HS-5 (cell line): ENCODE results near the gene IL16.
"Not testable (repeated sequence)": the region's sequence is repeated elsewhere in the genome, so short reads cannot be mapped to it uniquely, and the experiment has no call there.

ENCODE experiments used
- DNase-seq: peaks from one replicate; pipeline ENCODE4 v3.0.0-alpha.2; 2012; ENCODE audit warnings: low read depth

The IL16 gene

GRCh38 chr15:81314378-81314777 is 117.7 kb downstream of the IL16 start:
- no peak for DNase-seq

- no peak for DNase-seq
These were observed 118.9 kb downstream of the IL16 start for GRCh38 chr15:81315452-81316175.

GRCh38 chr15:81316267-81316666 is 119.6 kb downstream of the IL16 start:
- no peak for DNase-seq

- DNase-seq: no peak
These were observed 121.0 kb downstream of the IL16 start for GRCh38 chr15:81317642-81318017.

GRCh38 chr15:81321667-81322066 is 125.0 kb downstream of the IL16 start:
- DNase-seq: no peak

- no peak for DNase-seq
These were observed 126.1 kb downstream of the IL16 start for GRCh38 chr15:81322676-81323253.

GRCh38 chr15:81323559-81323943 is 126.9 kb downstream of the IL16 start:
- DNase-seq: no peak

- DNase-seq: peak; percentile 79
These were observed 127.5 kb downstream of the IL16 start, which contains the start of gene STARD5 for GRCh38 chr15:81323944-81324881. TSS of gene STARD5 (minus strand) at chr15:81324141. CDS start at chr15:81324099, 42 bp downstream.

GRCh38 chr15:81326466-81327212 is 130.0 kb downstream of the IL16 start:
- no peak for DNase-seq

- DNase-seq: peak; percentile 60
These were observed 130.8 kb downstream of the IL16 start for GRCh38 chr15:81327516-81327915.

- DNase-seq: no peak
These were observed 132.8 kb downstream of the IL16 start for GRCh38 chr15:81329446-81329845.

- no peak for DNase-seq
These were observed 133.8 kb downstream of the IL16 start for GRCh38 chr15:81330366-81331090.

- DNase-seq: not testable (repeated sequence)
These were observed 134.5 kb downstream of the IL16 start for GRCh38 chr15:81331141-81331540.

GRCh38 chr15:81331600-81331999 is 134.9 kb downstream of the IL16 start:
- no peak for DNase-seq

- no peak for DNase-seq
These were observed 135.6 kb downstream of the IL16 start for GRCh38 chr15:81332326-81332725.

GRCh38 chr15:81333363-81333762 is 136.7 kb downstream of the IL16 start:
- no peak for DNase-seq

GRCh38 chr15:81334768-81335435 is 138.2 kb downstream of the IL16 start:
- no peak for DNase-seq

- DNase-seq: no peak
These were observed 139.0 kb downstream of the IL16 start for GRCh38 chr15:81335631-81336030.

GRCh38 chr15:81336568-81336967 is 139.9 kb downstream of the IL16 start:
- DNase-seq: no peak

- no peak for DNase-seq
These were observed 140.6 kb downstream of the IL16 start for GRCh38 chr15:81337241-81337640.

- no peak for DNase-seq
These were observed 141.1 kb downstream of the IL16 start for GRCh38 chr15:81337713-81338157.
